Esophagus squamous epithelium (tissue), 5 donors: Measurements from ENCODE around the gene SGSH. TPM values are rescaled to one million over a fixed set of nuclear protein-coding genes. Genes with fewer than 3 reads are reported as not detected.

Source experiments
- DNase-seq: peaks from one replicate; lab custom pipeline; 2025; lab: John Stamatoyannopoulos, UW
- H3K27ac ChIP-seq, 4 donors: fragments of 200-600 bp; sonication (generic); one replicate each; pipeline ENCODE4 v1.5.1; 2016 to 2019; ENCODE audit warnings: mild to moderate bottlenecking in 1 of 4
- H3K27me3 ChIP-seq, 4 donors: fragments of 200-600 bp; sonication (generic); 1 replicate in 3 of 4; 2 replicates in 1 of 4; pipeline versions ENCODE4 v1.5.1 to v1.6.0; 2017 to 2021; ENCODE audit warnings: antibody characterized with exemption in 1 of 4
- H3K36me3 ChIP-seq, 3 donors: fragments of 200-600 bp; sonication (generic); one replicate each; pipeline ENCODE4 v1.5.1; 2016 to 2019
- H3K4me1 ChIP-seq, 3 donors: fragments of 200-600 bp; sonication (generic); one replicate each; pipeline ENCODE4 v1.5.1; 2017 to 2019
- H3K4me3 ChIP-seq, 4 donors: fragments of 200-600 bp; sonication (generic); 1 replicate in 3 of 4; 2 replicates in 1 of 4; pipeline ENCODE4 v1.5.1; 2016 to 2019; ENCODE audit warnings: mild to moderate bottlenecking in 2 of 4, moderate library complexity in 1 of 4
- H3K9me3 ChIP-seq, 3 donors: fragments of 200-600 bp; sonication (generic); one replicate each; pipeline ENCODE4 v1.5.1; 2016 to 2019
- CTCF ChIP-seq, 6 experiments: fragments of 450-650 bp in 4 of 6; fragments of 200-600 bp in 2 of 6; sonication (generic) in 2 of 6; IDR thresholded peaks; one replicate each; pipeline ENCODE4 v1.5.1; 2016 to 2019; ENCODE audit warnings: antibody characterized with exemption in 6 of 6, mild to moderate bottlenecking in 4 of 6, moderate library complexity in 4 of 6
- POLR2A ChIP-seq, 4 donors: fragments of 450-650 bp; IDR thresholded peaks; one replicate each; pipeline ENCODE4 v1.6.1; 2017; ENCODE audit warnings: antibody characterized with exemption in 4 of 4, mild to moderate bottlenecking in 4 of 4, moderate library complexity in 3 of 4
- WGBS, 2 donors: methylation state at CpG; one replicate each; pipeline ENCODE4 v1.1.5; 2018; 5-methylcytosine and 5-hydroxymethylcytosine counted together
- intact Hi-C: fragments of 100-400 bp; cut with DNase I; formaldehyde crosslinking; loops from one replicate; pipeline ENCODE4 v1.15.0; 2022
- total RNA-seq, 4 donors: library from RNA; depleted of rRNA; stranded (reverse); fragments of >200 nt; gene quantifications; one replicate each; pipeline ENCODE4 v1.1.0, GENCODE V29; 2016
- donor health status: DM: yes; HTN: yes; CAD: no.

Gene SGSH
- total RNA-seq, 4 donors from 2014 or later, result 8.7 to 18.7 (median 12.9) TPM

- H3K27ac ChIP-seq, result no peak overlapping the region
- intact Hi-C loops, result no loop called here
- DNase-seq, result no peak
- H3K4me3 ChIP-seq, result no peak overlapping the region
- H3K27me3 ChIP-seq, result no peaks in the 10 kb centered on the region
- TF ChIP-seq CTCF (IDR thresholded peaks at IDR 0.05) (no peak), POLR2A (IDR thresholded peaks at IDR 0.05) (no peak)
- peaks cover 0 to 18% (median 9%) of the 10 kb centered on the region in 3 donors for H3K9me3 ChIP-seq
- 92 to 98% methylated on average over 9 of the region's 10 CpGs for WGBS, 2 donors
- peaks cover 3 to 83% (median 20%) of the 10 kb centered on the region in 3 donors for H3K36me3 ChIP-seq
- no peaks in the 10 kb centered on the region for H3K4me1 ChIP-seq
Measured at GRCh38 chr17:80237386-80237785, 17.3 kb upstream of the SGSH start.

GRCh38 chr17:80236911-80237310, 16.8 kb upstream of the SGSH start:
- Histone ChIP-seq H3K27me3 (no peaks in the 10 kb centered on the region), H3K4me3 (no peak overlapping the region), H3K36me3 (peaks cover 3 to 83% (median 20%) of the 10 kb centered on the region in 3 donors), H3K9me3 (peaks cover 0 to 22% (median 14%) of the 10 kb centered on the region in 3 donors), H3K27ac (no peak overlapping the region), H3K4me1 (no peaks in the 10 kb centered on the region)
- intact Hi-C loops, result no loop called here
- WGBS, 2 donors, result 90 to 100% methylated on average over 2 to 3 of the region's 17 CpGs
- no peak for TF ChIP-seq CTCF (IDR thresholded peaks at IDR 0.05)
- no peak for TF ChIP-seq POLR2A (IDR thresholded peaks at IDR 0.05)
- DNase-seq, result no peak

- DNase-seq, result no peak
- H3K4me3 ChIP-seq, result no peak overlapping the region
- peaks cover 3 to 93% (median 14%) of the 10 kb centered on the region in 3 donors for H3K36me3 ChIP-seq
- WGBS, 2 donors, result 90 to 96% methylated on average over 2 of the region's 3 CpGs
- TF ChIP-seq POLR2A (IDR thresholded peaks at IDR 0.05), result no peak
- no peak for TF ChIP-seq CTCF (IDR thresholded peaks at IDR 0.05)
- intact Hi-C loops, result no loop called here
- H3K27ac ChIP-seq, result no peak overlapping the region
- no peaks in the 10 kb centered on the region for H3K27me3 ChIP-seq
- H3K9me3 ChIP-seq, result peaks cover 0 to 28% (median 15%) of the 10 kb centered on the region in 3 donors
- no peaks in the 10 kb centered on the region for H3K4me1 ChIP-seq
Measured at GRCh38 chr17:80233202-80233601, 13.1 kb upstream of the SGSH start.

- TF ChIP-seq CTCF (IDR thresholded peaks at IDR 0.05), result no peak
- TF ChIP-seq POLR2A (IDR thresholded peaks at IDR 0.05), result no peak
- Histone ChIP-seq H3K9me3 (peaks cover 0 to 28% (median 15%) of the 10 kb centered on the region in 3 donors), H3K36me3 (peaks cover 2 to 93% (median 6%) of the 10 kb centered on the region in 3 donors), H3K4me3 (no peak overlapping the region), H3K27ac (no peak overlapping the region), H3K4me1 (no peaks in the 10 kb centered on the region), H3K27me3 (no peaks in the 10 kb centered on the region)
- no peak for DNase-seq
- intact Hi-C loops, result no loop called here
- 89 to 96% methylated on average over 1 of the region's 1 CpG for whole genome bisulfite sequencing, 2 donors
Measured at GRCh38 chr17:80232438-80232837, 12.3 kb upstream of the SGSH start.

GRCh38 chr17:80229011-80229410, 8.9 kb upstream of the SGSH start:
- Histone ChIP-seq H3K4me3 (no peak overlapping the region), H3K4me1 (no peaks in the 10 kb centered on the region), H3K27ac (no peak overlapping the region), H3K36me3 (peaks cover 0 to 76% (median 0%) of the 10 kb centered on the region in 3 donors), H3K27me3 (no peaks in the 10 kb centered on the region), H3K9me3 (peaks cover 0 to 25% (median 15%) of the 10 kb centered on the region in 3 donors)
- no peak for DNase-seq
- intact Hi-C loops, result no loop called here
- TF ChIP-seq CTCF (IDR thresholded peaks at IDR 0.05) (no peak), POLR2A (IDR thresholded peaks at IDR 0.05) (no peak)
- WGBS, 2 donors, result 73 to 84% methylated on average over 2 to 3 of the region's 4 CpGs
